K562 (cell line): ENCODE data around the gene ORC3. TPM values are rescaled to one million over a fixed set of nuclear protein-coding genes. Genes with fewer than 3 reads are reported as not detected.

Experiments used
- ARID1B ChIP-seq: fragments of 450-650 bp; IDR thresholded peaks from 2 replicates; pipeline ENCODE4 v1.6.1; 2016; ENCODE audit warnings: antibody characterized with exemption, mild to moderate bottlenecking, inconsistent platforms
- ATF7 ChIP-seq: fragments of 450-650 bp; IDR thresholded peaks from 2 replicates; pipeline ENCODE4 v1.7.1; 2014; ENCODE audit warnings: mild to moderate bottlenecking, moderate library complexity
- DDX20 ChIP-seq: fragments of 450-650 bp; IDR thresholded peaks from 2 replicates; pipeline ENCODE4 v1.6.1; 2016; ENCODE audit warnings: missing genetic modification characterization, low read depth, mild to moderate bottlenecking, missing compliant biosample characterization, moderate library complexity
- GABPA ChIP-seq: fragments of 200-800 bp; sonication (Bioruptor generic); conservative IDR thresholded peaks from 2 replicates; pipeline ENCODE4 v1.6.1; 2016; ENCODE audit warnings: low read depth, missing genetic modification characterization, missing compliant biosample characterization
- GMEB1 ChIP-seq: fragments of 250-450 bp; sonication (Bioruptor Pico); IDR thresholded peaks from 2 replicates; pipeline ENCODE4 v1.4.0; 2020; ENCODE audit warnings: mild to moderate bottlenecking
- HMBOX1 ChIP-seq: sonication (generic); IDR thresholded peaks from 2 replicates; pipeline ENCODE4 v1.6.1; 2016
- MNT ChIP-seq, 2 experiments: fragments of 450-650 bp; conservative IDR thresholded peaks; 2 replicates each; pipeline ENCODE4 v1.6.1; 2017; ENCODE audit warnings: mild to moderate bottlenecking in 2 of 2, moderate library complexity in 2 of 2
- PBX2 ChIP-seq, 2 experiments: IDR thresholded peaks in 1 of 2; conservative IDR thresholded peaks in 1 of 2; 2 replicates each; pipeline ENCODE4 v1.6.1; 2016; ENCODE audit warnings: low read depth in 2 of 2, mild to moderate bottlenecking in 1 of 2, missing compliant biosample characterization in 1 of 2, missing genetic modification characterization in 1 of 2, moderate library complexity in 1 of 2
- PKNOX1 ChIP-seq: fragments of 450-650 bp; IDR thresholded peaks from 2 replicates; pipeline ENCODE4 v1.6.1; 2016
- TCF3 ChIP-seq: sonication (generic); formaldehyde crosslinking; IDR thresholded peaks from 2 replicates; pipeline ENCODE4 v1.4.0; 2020; ENCODE audit warnings: mild to moderate bottlenecking, missing genetic modification reagents
- TCF7 ChIP-seq: sonication (generic); IDR thresholded peaks from 2 replicates; pipeline ENCODE4 v1.6.1; 2016; ENCODE audit warnings: antibody characterized with exemption, borderline replicate concordance
- ZNF592 ChIP-seq: fragments of 450-650 bp; IDR thresholded peaks from 2 replicates; pipeline ENCODE4 v1.6.1; 2017; ENCODE audit warnings: antibody characterized with exemption, mild to moderate bottlenecking
- ZSCAN32 ChIP-seq: fragments of 450-650 bp; formaldehyde crosslinking; IDR thresholded peaks from 2 replicates; pipeline ENCODE4 v1.4.0; 2020; ENCODE audit warnings: mild to moderate bottlenecking, moderate library complexity
- polyA plus RNA-seq, 8 experiments: library from polyadenylated mRNA; depleted of rRNA in 4 of 8; stranded (reverse) in 5 of 8; unstranded in 3 of 8; fragments of >200 nt; fragmentation: Nextera tagmentation in 2 of 8; fragmentation: Illumina TruSeq in 1 of 8; extraction: Ambion mirVana in 2 of 8; extraction: Trizol in 1 of 8; gene quantifications; 2 replicates each; pipeline versions ENCODE4 v1.2.1 to v1.2.3, GENCODE V29; 2011 to 2014; ENCODE audit warnings: inconsistent platforms in 1 of 8, missing spikeins in 1 of 8
- total RNA-seq, 7 experiments: library from RNA; depleted of rRNA in 6 of 7; stranded (reverse); fragments of >200 nt in 6 of 7; fragmentation: Illumina TruSeq in 2 of 7; extraction: Trizol in 2 of 7; gene quantifications; 2 replicates each; pipeline versions ENCODE4 v1.2.1 to v1.2.3, GENCODE V29; 2011 to 2021; ENCODE audit warnings: low replicate concordance in 1 of 7

The ORC3 gene
- total and polyA plus RNA-seq, 9 of the 15 experiments (the other 6 are each of a cell fraction or from before 2014, with no cell fraction given) = 28.8 to 159 (median 74.8) TPM

GRCh38 chr6:87551799-87552198 is 38.1 kb upstream of the ORC3 start (continued):
- TF ChIP-seq HMBOX1 = peak; percentile 81
- no peak for TF ChIP-seq GMEB1 (CRISPR knock-in tag)
- no peak for TF ChIP-seq ZSCAN32 (CRISPR knock-in tag)
- TF ChIP-seq PKNOX1 = peak; percentile 91
- TF ChIP-seq ARID1B = peak; percentile 22; the same call in 1 of the 2 replicates
- no peak for TF ChIP-seq ATF7
- no peak for TF ChIP-seq PBX2 (CRISPR knock-in tag; IDR thresholded peaks at IDR 0.05; ENCODE audit: low read depth)
- TF ChIP-seq PBX2 (tag; conservative IDR thresholded peaks at IDR 0.05; ENCODE audit: low read depth) = peak; percentile 82
- TF ChIP-seq MNT (conservative IDR thresholded peaks at IDR 0.05) = 0 out of 4 replicates have a peak, but pooled peaks of 1 of the 2 experiments have one; percentile 7
- TF ChIP-seq DDX20 (tag) = no peak
- no peak for TF ChIP-seq TCF7
- peak; percentile 31; the same call in 1 of the 2 replicates for TF ChIP-seq GABPA (tag)
- no peak for TF ChIP-seq ZNF592
- TF ChIP-seq TCF3 = peak; percentile 18; the same call in 1 of the 2 replicates
